ENCODE results near the gene GTSE1. TPM values are rescaled to one million over a fixed set of nuclear protein-coding genes. Genes with fewer than 3 reads are reported as not detected.
A peak's percentile ranks its signal among the peaks of the same experiment; 100 is the strongest.

The GTSE1 gene
- polyA plus RNA-seq, 1 of the 3 experiments (the other 2 are of a cell fraction), result 12.2 TPM

DNA sequence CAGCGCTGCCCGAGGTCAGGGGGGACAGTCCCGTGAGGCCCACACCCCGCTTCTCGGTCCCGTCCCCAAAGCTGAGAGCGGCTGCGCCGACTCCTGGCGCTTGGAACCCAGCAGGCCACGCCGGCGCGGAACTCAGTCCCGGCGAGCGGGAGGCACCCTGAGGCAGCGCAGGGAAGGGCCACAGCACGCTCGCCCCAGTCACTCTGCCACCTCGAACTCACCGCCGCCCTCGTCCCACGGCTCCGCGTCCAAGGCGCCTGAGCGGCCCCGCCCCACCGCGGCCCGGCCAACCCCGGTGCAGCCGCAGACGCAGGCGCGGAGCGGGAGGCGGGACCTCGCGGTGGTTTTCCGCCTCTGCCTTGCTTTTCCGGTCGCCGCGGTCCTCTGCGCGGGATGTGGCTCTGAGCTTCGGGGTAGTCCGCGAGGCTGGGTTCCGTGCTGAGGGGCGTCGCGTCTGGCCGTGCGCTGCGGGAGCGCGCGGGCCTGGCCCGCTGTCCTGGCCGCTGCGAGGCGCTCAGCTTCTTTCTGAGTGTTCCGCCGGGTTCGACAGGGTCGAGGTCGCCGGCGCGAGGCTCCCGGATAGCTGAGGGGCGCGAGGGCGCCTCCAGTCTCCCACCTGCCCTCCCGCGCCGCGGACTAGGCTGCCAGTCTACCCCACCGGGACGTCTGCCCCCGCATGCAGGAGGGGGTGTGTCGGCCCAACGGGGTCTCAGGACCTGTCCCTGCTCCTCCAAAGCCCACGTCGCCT, 46.5 kb upstream of the GTSE1 start, which contains the start of gene CDPF1 (continued):
- peak; percentile 79 for TF ChIP-seq GABPA (IDR thresholded peaks at IDR 0.05; ENCODE audit: low read depth)

DNA sequence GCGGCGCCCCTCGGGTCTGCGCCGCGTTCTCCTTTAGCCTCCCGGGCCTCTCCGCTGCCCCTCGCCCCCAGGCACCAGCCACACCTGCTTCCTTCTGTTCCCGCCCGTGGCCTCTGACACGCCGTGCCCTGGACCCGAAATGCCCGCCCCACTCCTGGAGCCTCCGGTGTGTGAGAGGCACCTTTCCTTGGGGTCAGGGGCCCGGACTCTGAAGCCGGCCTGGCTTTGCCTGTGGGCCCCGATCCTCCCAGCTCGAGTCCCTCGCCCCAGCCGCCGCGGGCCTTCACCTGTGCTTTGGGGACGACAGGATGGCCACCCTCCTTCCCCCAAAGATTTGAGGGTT, 45.9 kb upstream of the GTSE1 start:
- CTCF ChIA-PET, result interaction anchor here (0.7 to 1.2 kb wide), 4 partner anchors 27 to 134 kb away, joined by 3 to 4 read pairs (median 4); partner anchors contain the start of gene GTSE1
- H3K4me2 ChIP-seq, result peak overlapping the region; percentile 98
- H3K27me3 ChIP-seq (ENCODE audit: insufficient read depth), result no peaks in the 10 kb centered on the region
- POLR2A ChIA-PET, result interaction anchor here (0.9 to 1.9 kb wide), 3 partner anchors 10 to 40 kb away, joined by 5 to 12 read pairs (median 6); partner anchors contain the start of gene TTC38
- H3K36me3 ChIP-seq (replicated peaks in 1 of 2; ENCODE audit: control insufficient read depth in 1 of 2, insufficient read depth in 2 of 2, low read length in 1 of 2), result peaks cover 3 to 5% of the 10 kb centered on the region in 2 experiments
- H2AFZ ChIP-seq (ENCODE audit: low read depth), result peak overlapping the region; percentile 79; the same call in 1 of the 2 replicates
- H3K9ac ChIP-seq, result peak overlapping the region; percentile 80
- no peaks in the 10 kb centered on the region for H3K9me3 ChIP-seq
- TF ChIP-seq RFX5 (IDR thresholded peaks at IDR 0.05; ENCODE audit: low read length), result no peak
- TF ChIP-seq, protein P1, sequence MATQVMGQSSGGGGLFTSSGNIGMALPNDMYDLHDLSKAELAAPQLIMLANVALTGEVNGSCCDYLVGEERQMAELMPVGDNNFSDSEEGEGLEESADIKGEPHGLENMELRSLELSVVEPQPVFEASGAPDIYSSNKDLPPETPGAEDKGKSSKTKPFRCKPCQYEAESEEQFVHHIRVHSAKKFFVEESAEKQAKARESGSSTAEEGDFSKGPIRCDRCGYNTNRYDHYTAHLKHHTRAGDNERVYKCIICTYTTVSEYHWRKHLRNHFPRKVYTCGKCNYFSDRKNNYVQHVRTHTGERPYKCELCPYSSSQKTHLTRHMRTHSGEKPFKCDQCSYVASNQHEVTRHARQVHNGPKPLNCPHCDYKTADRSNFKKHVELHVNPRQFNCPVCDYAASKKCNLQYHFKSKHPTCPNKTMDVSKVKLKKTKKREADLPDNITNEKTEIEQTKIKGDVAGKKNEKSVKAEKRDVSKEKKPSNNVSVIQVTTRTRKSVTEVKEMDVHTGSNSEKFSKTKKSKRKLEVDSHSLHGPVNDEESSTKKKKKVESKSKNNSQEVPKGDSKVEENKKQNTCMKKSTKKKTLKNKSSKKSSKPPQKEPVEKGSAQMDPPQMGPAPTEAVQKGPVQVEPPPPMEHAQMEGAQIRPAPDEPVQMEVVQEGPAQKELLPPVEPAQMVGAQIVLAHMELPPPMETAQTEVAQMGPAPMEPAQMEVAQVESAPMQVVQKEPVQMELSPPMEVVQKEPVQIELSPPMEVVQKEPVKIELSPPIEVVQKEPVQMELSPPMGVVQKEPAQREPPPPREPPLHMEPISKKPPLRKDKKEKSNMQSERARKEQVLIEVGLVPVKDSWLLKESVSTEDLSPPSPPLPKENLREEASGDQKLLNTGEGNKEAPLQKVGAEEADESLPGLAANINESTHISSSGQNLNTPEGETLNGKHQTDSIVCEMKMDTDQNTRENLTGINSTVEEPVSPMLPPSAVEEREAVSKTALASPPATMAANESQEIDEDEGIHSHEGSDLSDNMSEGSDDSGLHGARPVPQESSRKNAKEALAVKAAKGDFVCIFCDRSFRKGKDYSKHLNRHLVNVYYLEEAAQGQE (IDR thresholded peaks at IDR 0.05; ENCODE audit: low read depth, low read length), result no peak
- no peak for TF ChIP-seq POLR2AphosphoS5 (IDR thresholded peaks at IDR 0.05; ENCODE audit: low read depth, low read length)
- TF ChIP-seq, protein P2, sequence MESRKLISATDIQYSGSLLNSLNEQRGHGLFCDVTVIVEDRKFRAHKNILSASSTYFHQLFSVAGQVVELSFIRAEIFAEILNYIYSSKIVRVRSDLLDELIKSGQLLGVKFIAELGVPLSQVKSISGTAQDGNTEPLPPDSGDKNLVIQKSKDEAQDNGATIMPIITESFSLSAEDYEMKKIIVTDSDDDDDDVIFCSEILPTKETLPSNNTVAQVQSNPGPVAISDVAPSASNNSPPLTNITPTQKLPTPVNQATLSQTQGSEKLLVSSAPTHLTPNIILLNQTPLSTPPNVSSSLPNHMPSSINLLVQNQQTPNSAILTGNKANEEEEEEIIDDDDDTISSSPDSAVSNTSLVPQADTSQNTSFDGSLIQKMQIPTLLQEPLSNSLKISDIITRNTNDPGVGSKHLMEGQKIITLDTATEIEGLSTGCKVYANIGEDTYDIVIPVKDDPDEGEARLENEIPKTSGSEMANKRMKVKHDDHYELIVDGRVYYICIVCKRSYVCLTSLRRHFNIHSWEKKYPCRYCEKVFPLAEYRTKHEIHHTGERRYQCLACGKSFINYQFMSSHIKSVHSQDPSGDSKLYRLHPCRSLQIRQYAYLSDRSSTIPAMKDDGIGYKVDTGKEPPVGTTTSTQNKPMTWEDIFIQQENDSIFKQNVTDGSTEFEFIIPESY (IDR thresholded peaks at IDR 0.05; ENCODE audit: borderline replicate concordance, low read depth), result no peak
- no peak for TF ChIP-seq GABPA (IDR thresholded peaks at IDR 0.05; ENCODE audit: low read depth)
- peak overlapping the region; percentile 91 to 93 for H3K4me3 ChIP-seq (ENCODE audit: low read depth in 2 of 2, low read length in 1 of 2)
- 21% methylated on average over 21 of the region's 25 CpGs for WGBS (ENCODE audit: low lambda C conversion rate)
- H4K20me1 ChIP-seq (ENCODE audit: insufficient read depth), result no peaks in the 10 kb centered on the region
- no peak for DNase-seq
- H3K9me2 ChIP-seq, result no peaks in the 10 kb centered on the region
- peaks cover 30% of the 10 kb centered on the region for H3K79me2 ChIP-seq (ENCODE audit: insufficient read depth)
- peak overlapping the region in 1 of 2 experiments; percentile 92; a peak in 2 of 4 replicates for H3K27ac ChIP-seq (ENCODE audit: low read depth in 2 of 2, low read length in 1 of 2)
- peaks cover 5% of the 10 kb centered on the region for H3F3A ChIP-seq (replicated peaks; ENCODE audit: insufficient read depth)
- peaks cover 0 to 43% of the 10 kb centered on the region in 2 experiments; a peak in 3 of 4 replicates for H3K4me1 ChIP-seq (ENCODE audit: control insufficient read depth in 1 of 2, insufficient read depth in 2 of 2, low read depth in 1 of 2, low read length in 1 of 2)

DNA sequence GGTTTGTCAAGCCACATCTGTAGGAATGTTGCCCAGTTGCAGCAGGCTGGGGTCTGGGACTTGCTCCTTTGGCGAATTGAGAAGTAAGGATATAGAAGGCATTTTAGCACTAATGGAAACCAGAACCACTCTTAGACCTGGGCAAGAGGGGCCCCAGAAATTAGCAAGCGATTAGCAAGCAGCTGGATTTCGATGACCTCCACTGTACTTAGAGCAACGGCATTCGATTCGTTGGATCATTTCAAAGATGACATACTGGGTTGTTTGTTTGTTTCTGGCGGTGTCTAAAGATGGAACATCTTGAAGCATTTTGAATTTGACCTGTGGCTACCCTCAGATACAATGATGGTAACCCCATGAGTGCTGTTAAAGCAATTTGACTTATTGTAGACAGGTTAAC, 45.4 kb upstream of the GTSE1 start:
- no peaks in the 10 kb centered on the region for H3K9me3 ChIP-seq
- peak overlapping the region; percentile 91 to 93 for H3K4me3 ChIP-seq (ENCODE audit: low read depth in 2 of 2, low read length in 1 of 2)
- H3K27ac ChIP-seq (ENCODE audit: low read depth in 2 of 2, low read length in 1 of 2), result no peak overlapping the region
- no peak overlapping the region for H2AFZ ChIP-seq (ENCODE audit: low read depth)
- H3K4me2 ChIP-seq, result peak overlapping the region; percentile 98
- peaks cover 5% of the 10 kb centered on the region for H3F3A ChIP-seq (replicated peaks; ENCODE audit: insufficient read depth)
- H3K4me1 ChIP-seq (ENCODE audit: control insufficient read depth in 1 of 2, insufficient read depth in 2 of 2, low read depth in 1 of 2, low read length in 1 of 2), result peaks cover 0 to 38% of the 10 kb centered on the region in 2 experiments; a peak in 3 of 4 replicates
- no peaks in the 10 kb centered on the region for H4K20me1 ChIP-seq (ENCODE audit: insufficient read depth)
- peaks cover 3 to 5% of the 10 kb centered on the region in 2 experiments for H3K36me3 ChIP-seq (replicated peaks in 1 of 2; ENCODE audit: control insufficient read depth in 1 of 2, insufficient read depth in 2 of 2, low read length in 1 of 2)
- no peak for DNase-seq
- H3K9ac ChIP-seq, result no peak overlapping the region; the same call in 1 of the 2 replicates
- H3K9me2 ChIP-seq, result no peaks in the 10 kb centered on the region
- WGBS (ENCODE audit: low lambda C conversion rate), result 60% methylated on average over 7 of the region's 7 CpGs
- POLR2A ChIA-PET, result interaction anchor here (0.7 to 1.9 kb wide), 2 partner anchors 16 to 250 kb away, joined by 3 to 12 read pairs; partner anchors contain the start of gene TTC38
- CTCF ChIA-PET, result interaction anchor here (0.7 to 1.2 kb wide), 2 partner anchors 45 to 781 kb away, joined by 3 to 4 read pairs; partner anchors contain the start of gene GTSE1
- peaks cover 30% of the 10 kb centered on the region for H3K79me2 ChIP-seq (ENCODE audit: insufficient read depth)
- H3K27me3 ChIP-seq (ENCODE audit: insufficient read depth), result no peaks in the 10 kb centered on the region
- TF ChIP-seq, protein P1 (IDR thresholded peaks at IDR 0.05; ENCODE audit: low read depth, low read length), result no peak
- TF ChIP-seq FOXJ3 (CRISPR knock-in tag; IDR thresholded peaks at IDR 0.05) (no peak), EZH2phosphoT487 (IDR thresholded peaks at IDR 0.05; ENCODE audit: borderline replicate concordance, low read depth) (no peak), RCOR1 (IDR thresholded peaks at IDR 0.05; ENCODE audit: low read length) (no peak), TAF1 (IDR thresholded peaks at IDR 0.05; ENCODE audit: borderline replicate concordance, low read depth, low read length) (no peak), JUND (IDR thresholded peaks at IDR 0.05) (no peak), NRF1 (IDR thresholded peaks at IDR 0.05; ENCODE audit: low read depth, low read length) (no peak)
- TF ChIP-seq, protein P3, sequence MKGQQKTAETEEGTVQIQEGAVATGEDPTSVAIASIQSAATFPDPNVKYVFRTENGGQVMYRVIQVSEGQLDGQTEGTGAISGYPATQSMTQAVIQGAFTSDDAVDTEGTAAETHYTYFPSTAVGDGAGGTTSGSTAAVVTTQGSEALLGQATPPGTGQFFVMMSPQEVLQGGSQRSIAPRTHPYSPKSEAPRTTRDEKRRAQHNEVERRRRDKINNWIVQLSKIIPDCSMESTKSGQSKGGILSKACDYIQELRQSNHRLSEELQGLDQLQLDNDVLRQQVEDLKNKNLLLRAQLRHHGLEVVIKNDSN (IDR thresholded peaks at IDR 0.05; ENCODE audit: borderline replicate concordance, low read depth), result no peak
